Measurements from ENCODE around the gene AMER1.

- TF ChIP-seq CTCF (IDR thresholded peaks at IDR 0.05; ENCODE audit: low read depth, low read length, poor library complexity, severe bottlenecking): no peak
- no peak for TF ChIP-seq EZH2phosphoT487 (IDR thresholded peaks at IDR 0.05; ENCODE audit: borderline replicate concordance, low read length)
Measured at GRCh38 chrX:64198036-64198435, 7.5 kb downstream of the AMER1 start.

All from DOHH2 (cell line).